Activated CD4-positive, alpha-beta T cell treated with anti-CD3 and anti-CD28 coated beads, Interleukin-2, amount 10 ng/mL, durations not matched to agents 7 days and 5 days (primary cell): ENCODE measurements around the gene RNASE8. TPM values are rescaled to one million over a fixed set of nuclear protein-coding genes. Genes with fewer than 3 reads are reported as not detected.
A peak's percentile ranks its signal among the peaks of the same experiment; 100 is the strongest.

ENCODE experiments used
- CTCF ChIA-PET: fragments of 350-600 bp; sonication (Branson Sonifier 250); formaldehyde crosslinking; loops from one replicate; lab custom pipeline; 2021; ENCODE audit warnings: antibody characterized with exemption; lab: Charles Lee
- POLR2A ChIA-PET: fragments of 350-600 bp; sonication (Branson Sonifier 250); formaldehyde crosslinking; loops from one replicate; lab custom pipeline; 2021; ENCODE audit warnings: antibody characterized with exemption; lab: Charles Lee
- DNase-seq: peaks from one replicate; pipeline ENCODE4 v3.0.0-alpha.2; 2020
- H3K27ac Mint-ChIP-seq: one replicate; pipeline ENCODE4 v1.8.0; 2021; ENCODE audit warnings: mild to moderate bottlenecking, moderate library complexity, mixed read lengths
- H3K27me3 Mint-ChIP-seq: one replicate; pipeline ENCODE4 v1.8.0; 2021; ENCODE audit warnings: mixed read lengths
- H3K36me3 Mint-ChIP-seq: one replicate; pipeline ENCODE4 v1.8.0; 2021; ENCODE audit warnings: low read depth, mixed read lengths
- H3K4me1 Mint-ChIP-seq: one replicate; pipeline ENCODE4 v1.8.0; 2021; ENCODE audit warnings: mixed read lengths
- H3K4me3 Mint-ChIP-seq: one replicate; pipeline ENCODE4 v1.8.0; 2021; ENCODE audit warnings: mild to moderate bottlenecking, moderate library complexity, mixed read lengths
- H3K9me3 Mint-ChIP-seq: one replicate; pipeline ENCODE4 v1.8.0; 2021; ENCODE audit warnings: mixed read lengths
- total RNA-seq, 2 experiments: library from RNA; stranded (reverse); gene quantifications; one replicate each; pipeline ENCODE4 v1.2.3, GENCODE V29; 2021

Gene RNASE8
- total RNA-seq, 2 experiments from 2014 or later: not detected

DNA sequence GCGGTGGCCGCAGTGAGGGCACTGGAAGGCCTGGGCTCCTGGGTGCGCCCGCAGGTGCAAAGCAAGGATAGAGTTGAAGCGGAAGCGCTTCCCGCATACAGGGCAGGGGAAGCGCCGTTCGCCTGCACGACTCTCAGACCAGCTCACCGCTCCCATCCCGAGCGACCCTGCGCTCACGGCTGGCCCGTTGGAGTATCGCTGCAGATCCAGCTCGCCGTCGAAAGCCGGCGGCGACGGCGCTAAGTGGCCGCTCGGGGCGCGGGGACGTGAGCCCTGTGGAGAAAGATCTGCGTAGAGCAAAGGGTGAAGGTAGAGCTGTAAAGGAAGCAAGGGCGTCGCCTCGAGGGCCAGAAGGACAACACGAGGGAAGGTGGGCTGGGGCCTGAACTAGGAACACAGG, 35.4 kb downstream of the RNASE8 start:
- POLR2A ChIA-PET: no interaction called here

DNA sequence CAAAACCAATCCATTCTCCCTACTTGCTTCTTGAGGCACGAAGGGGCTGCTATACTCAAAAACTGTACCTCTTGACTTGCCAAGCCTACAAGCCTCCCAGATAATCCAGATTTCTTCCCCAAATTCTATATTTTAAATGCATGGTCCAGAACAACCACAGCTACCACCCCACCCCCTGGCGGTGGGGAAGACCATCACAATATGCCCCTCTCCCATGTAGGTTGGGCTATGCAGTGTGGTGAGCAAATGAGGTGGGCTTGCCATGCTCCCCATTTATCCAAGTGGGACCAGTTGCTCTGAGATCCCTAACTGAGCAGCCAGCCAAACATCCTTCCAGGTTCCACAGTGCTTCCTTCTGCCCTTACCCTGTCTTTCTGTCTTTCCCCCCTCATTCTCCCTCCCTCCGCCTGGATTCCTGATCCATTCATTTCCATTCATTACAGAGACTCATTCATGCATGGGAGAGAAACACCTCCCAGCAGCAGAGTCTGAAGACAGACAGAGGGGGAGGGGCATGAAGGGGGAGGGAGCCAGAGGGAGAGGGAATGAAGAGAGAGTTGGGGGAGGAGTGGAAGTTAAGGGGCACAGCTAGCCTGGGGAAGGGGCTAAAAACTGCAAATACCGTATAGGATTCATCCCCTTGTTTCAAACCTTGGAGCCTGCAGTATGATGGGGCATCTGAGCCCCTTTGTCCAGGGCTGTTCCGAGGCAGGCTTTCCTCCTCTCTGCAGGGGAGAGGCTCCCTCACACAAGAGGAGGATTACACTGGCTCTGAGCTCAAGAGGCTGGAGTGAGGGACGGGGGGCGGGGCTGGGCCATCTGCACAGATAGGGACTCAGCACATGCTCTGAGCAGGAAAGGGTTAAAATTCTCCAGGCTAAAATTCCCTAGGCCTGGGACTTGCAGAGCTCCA, 36.4 kb downstream of the RNASE8 start:
- Mint-ChIP-seq H3K4me1 (peaks cover 19% of the 10 kb centered on the region), H3K36me3 (no peaks in the 10 kb centered on the region), H3K27ac (no peak overlapping the region), H3K27me3 (peaks cover 12% of the 10 kb centered on the region), H3K4me3 (no peak overlapping the region), H3K9me3 (no peaks in the 10 kb centered on the region)
- POLR2A ChIA-PET: no interaction called here
- CTCF ChIA-PET: interaction anchor here (0.7 to 5.1 kb wide), 15 partner anchors 10 to 124 kb away, joined by 3 to 121 read pairs (median 11); partner anchors contain the start of genes SLC39A2 and TMEM253
- DNase-seq: no peak

More for the DNA sequence above, 35.4 kb downstream of the RNASE8 start:
- H3K27me3 Mint-ChIP-seq: peaks cover 7% of the 10 kb centered on the region
- H3K4me1 Mint-ChIP-seq: peaks cover 19% of the 10 kb centered on the region
- DNase-seq: no peak
- H3K9me3 Mint-ChIP-seq: no peaks in the 10 kb centered on the region
- H3K36me3 Mint-ChIP-seq: no peaks in the 10 kb centered on the region
- CTCF ChIA-PET: interaction anchor here (0.6 to 5.1 kb wide), 39 partner anchors 9 to 1695 kb away, joined by 3 to 121 read pairs (median 5); partner anchors contain the start of genes ARHGEF40, NDRG2, SLC39A2 and TMEM253
- no peak overlapping the region for H3K27ac Mint-ChIP-seq
- no peak overlapping the region for H3K4me3 Mint-ChIP-seq

DNA sequence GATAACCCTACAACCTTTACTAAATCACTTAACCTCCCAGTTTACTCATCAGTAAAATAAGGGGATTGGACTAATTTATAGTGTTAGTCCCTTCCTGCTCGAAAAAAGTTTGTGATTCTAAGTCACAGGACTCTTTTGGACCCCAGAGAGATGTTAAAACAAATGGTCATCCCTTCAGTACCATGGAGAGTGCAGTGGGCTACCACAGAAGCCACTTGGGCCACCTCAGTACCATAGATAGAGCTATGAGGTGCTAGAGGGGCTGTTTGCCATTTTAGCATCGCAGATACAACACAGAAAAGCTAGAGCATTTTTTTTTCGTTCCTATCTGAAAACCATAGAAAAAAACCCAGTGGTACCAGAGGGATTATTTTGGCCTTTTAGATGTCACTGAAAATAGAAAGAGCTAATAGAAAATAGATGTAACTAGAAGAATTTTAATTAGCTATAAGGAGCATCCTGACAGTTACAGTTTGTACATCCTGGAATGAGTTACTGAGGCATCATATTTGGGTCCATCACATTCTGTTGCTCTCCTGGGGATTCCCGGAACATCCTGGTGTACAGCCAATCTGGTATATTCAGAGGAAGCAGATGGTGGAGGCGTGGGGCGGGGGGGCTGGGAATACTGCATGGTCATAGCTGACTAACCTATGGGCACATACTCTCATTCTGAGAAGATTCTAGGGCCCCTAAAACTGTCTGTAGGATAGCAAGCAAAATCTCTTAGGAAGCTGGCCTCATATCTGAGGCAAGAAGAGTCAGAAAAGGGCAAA, 38.0 kb downstream of the RNASE8 start:
- Mint-ChIP-seq H3K4me3 (no peak overlapping the region), H3K27ac (no peak overlapping the region), H3K4me1 (peaks cover 26% of the 10 kb centered on the region), H3K9me3 (no peaks in the 10 kb centered on the region), H3K36me3 (no peaks in the 10 kb centered on the region), H3K27me3 (peaks cover 18% of the 10 kb centered on the region)
- POLR2A ChIA-PET: no interaction called here
- DNase-seq: no peak
- CTCF ChIA-PET: interaction anchor here (0.7 to 5.1 kb wide), 6 partner anchors 8 to 151 kb away, joined by 3 to 121 read pairs (median 4); partner anchors contain the start of gene TMEM253

DNA sequence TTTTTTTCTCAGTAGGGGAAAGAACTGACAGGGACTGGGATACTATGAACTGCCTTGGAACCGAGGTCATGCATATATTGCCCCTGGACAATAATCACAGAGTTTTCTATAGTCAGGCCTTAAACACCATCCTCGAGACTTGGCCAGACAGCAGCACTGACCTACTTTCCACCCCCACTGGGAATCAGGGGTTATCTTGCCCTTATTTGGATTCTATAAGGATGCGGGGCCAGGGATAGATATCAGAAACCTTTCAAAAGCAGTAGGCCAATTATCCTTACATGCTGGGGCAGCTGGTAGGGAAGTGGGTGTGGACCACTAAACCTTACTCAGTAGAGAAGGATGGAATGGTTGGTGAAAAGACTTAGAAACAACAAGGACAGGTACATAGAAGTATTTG, 38.8 kb downstream of the RNASE8 start:
- Mint-ChIP-seq H3K4me3 (no peak overlapping the region), H3K4me1 (peaks cover 27% of the 10 kb centered on the region), H3K9me3 (no peaks in the 10 kb centered on the region), H3K27ac (no peak overlapping the region), H3K36me3 (no peaks in the 10 kb centered on the region), H3K27me3 (peaks cover 18% of the 10 kb centered on the region)
- ChIA-PET POLR2A (no interaction called here), CTCF (interaction anchor here (0.9 to 2.2 kb wide), 5 partner anchors 8 to 81 kb away, joined by 3 to 9 read pairs (median 5); no protein-coding TSS in a partner anchor)
- no peak for DNase-seq

DNA sequence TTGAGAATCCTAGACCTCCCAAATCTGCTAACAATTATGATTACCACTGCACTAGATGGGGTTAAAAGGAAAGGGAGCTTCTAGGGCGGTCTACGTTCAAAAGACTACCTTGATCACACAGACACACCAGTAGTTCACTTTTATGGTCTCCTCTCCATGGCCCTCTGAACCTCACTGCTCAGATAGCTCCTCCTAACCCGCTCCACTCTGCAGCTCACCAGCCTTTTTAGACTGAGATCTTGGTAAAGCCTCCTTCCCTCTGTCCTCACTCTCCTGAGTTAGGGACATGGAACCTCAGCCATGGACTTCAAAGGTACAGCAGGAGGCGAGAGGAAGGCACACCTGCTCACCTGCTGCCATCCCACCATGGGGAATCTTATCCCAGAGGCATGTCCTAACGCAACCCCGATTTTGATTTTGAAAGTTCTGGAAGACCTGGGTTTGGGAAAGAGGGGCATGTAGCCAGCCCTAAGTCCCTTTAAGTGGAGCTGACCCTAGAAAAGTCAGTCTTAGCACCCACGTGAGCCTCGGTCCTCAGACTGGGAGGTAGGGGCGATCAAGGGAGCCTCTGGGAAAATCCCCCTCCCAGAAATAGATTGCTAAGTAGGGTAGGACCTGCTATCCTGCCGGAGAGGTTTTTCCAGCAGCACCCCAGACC, 39.5 kb downstream of the RNASE8 start:
- no peak for DNase-seq
- Mint-ChIP-seq H3K4me3 (peak overlapping the region; percentile 67), H3K36me3 (no peaks in the 10 kb centered on the region), H3K4me1 (peaks cover 34% of the 10 kb centered on the region), H3K27me3 (peaks cover 18% of the 10 kb centered on the region), H3K27ac (no peak overlapping the region), H3K9me3 (no peaks in the 10 kb centered on the region)
- ChIA-PET POLR2A (no interaction called here), CTCF (interaction anchor here (0.9 to 2.2 kb wide), 6 partner anchors 9 to 82 kb away, joined by 3 to 9 read pairs (median 4); no protein-coding TSS in a partner anchor)

DNA sequence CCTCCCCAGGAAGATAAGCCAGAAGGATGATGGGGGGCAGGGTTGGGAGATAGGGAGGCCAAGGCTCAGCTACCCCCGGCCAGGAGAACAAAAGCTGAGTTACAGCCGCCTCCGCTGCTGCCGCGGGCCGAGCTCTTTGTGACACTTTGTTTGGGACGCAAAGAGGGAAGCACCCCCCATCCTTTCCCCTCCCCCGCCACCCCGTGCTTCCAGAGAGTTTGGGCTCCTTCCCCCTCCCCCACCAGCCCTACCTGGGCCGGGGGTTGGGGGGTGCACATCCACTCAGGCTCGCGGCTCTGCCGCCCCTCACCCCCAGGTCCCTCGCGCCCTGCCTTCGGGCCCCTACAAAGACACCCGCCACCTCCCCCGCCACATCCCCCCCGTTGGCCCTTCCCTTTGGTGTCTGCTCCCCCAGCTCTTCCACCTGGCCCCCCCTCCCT, 40.0 kb downstream of the RNASE8 start:
- H3K36me3 Mint-ChIP-seq: no peaks in the 10 kb centered on the region
- H3K27ac Mint-ChIP-seq: no peak overlapping the region
- POLR2A ChIA-PET: no interaction called here
- DNase-seq: no peak
- CTCF ChIA-PET: interaction anchor here (0.9 to 1.5 kb wide), 3 partner anchors 10 to 69 kb away, joined by 3 to 5 read pairs (median 4); no protein-coding TSS in a partner anchor
- H3K9me3 Mint-ChIP-seq: no peaks in the 10 kb centered on the region
- H3K27me3 Mint-ChIP-seq: peaks cover 18% of the 10 kb centered on the region
- peak overlapping the region; percentile 67 for H3K4me3 Mint-ChIP-seq
- peaks cover 36% of the 10 kb centered on the region for H3K4me1 Mint-ChIP-seq

DNA sequence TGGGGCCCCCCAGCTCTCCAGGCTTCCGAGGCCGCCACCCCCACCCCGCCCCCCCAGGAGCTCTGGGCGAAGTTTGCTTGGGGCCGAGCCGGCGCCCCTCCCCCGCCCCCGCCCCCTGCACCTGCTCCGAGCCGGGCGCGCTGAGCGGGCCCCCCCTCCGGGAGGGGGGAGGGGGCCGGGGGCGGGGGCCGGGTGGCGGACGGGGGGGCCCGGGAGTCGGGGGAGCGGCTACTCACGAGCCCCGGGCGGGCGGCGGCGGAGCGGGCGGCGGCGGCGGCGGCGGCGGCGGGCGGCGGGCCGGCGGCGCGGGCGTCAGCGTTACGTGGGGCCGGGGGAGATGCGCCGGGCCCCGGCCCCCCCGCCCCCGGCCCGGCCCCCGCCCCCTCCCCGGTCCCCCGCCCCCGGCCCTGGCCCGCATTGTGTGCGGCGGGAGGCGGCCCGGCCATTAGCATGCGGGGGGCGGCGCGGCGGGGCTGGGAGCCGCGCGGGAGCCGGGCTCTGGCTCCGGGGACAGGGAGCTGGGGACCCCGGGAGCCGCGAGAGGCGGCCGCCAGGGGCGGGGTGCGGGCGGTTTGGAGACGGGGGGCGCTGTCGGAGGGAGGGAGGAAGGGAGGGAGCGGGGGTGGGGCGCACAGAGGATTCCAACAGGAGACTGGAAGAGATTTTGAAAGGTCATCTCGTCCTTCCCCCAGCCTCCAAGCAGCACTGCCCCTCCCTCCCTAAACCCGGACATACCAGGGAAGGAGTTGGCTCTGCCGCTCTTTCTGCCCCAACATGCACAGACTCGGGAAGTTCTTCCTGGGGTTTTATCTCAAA, 40.7 kb downstream of the RNASE8 start, which contains the start of gene ZNF219:
Gene ZNF219, minus strand, starts transcription at position 580 of the 816 bp plus-strand sequence. CDS start 5,064 bp downstream, outside the sequence.
- Mint-ChIP-seq H3K4me3 (peak within 1 kb of the TSS; percentile 77), H3K27me3 (peaks cover 18% of the 10 kb centered on the region), H3K27ac (peak within 1 kb of the TSS; percentile 38), H3K36me3 (no peaks in the 10 kb centered on the region), H3K4me1 (peaks cover 39% of the 10 kb centered on the region), H3K9me3 (no peaks in the 10 kb centered on the region)
- CTCF ChIA-PET: interaction anchor here (0.6 to 1.5 kb wide), 3 partner anchors 10 to 78 kb away, joined by 3 to 5 read pairs (median 4); no protein-coding TSS in a partner anchor
- peak; percentile 17 for DNase-seq
- POLR2A ChIA-PET: no interaction called here

DNA sequence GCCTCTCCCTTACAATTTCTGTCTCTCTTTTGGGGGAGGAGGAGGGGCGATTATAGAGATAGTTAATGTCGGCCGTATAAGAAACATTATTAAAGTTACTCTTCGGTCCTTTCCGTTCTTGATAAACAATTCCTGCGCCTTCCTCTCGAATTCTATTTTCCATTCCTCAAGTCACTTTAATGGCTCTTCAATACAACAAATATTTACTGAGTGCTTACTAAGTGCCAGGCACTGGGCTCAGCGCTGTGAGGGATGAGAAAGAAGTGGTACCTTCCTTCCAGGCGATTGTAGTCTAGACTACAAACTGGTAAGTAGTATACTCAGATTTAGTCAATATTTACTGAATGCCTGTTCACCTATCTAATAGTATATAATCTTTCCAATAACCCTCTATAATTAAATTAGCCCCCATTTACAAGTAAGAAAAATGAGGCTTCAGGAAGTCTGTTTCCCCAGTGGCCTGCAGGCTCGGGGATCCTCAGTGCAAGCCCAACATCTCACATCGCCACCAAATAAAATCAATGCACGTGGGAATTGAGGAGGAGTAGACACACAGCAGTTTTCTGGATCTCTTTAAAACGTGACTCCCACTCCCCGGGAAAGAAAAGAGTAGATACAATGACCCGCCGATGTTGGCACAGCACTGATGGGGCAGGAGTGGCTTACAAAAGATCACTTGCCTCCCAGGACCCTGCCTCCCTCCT, 41.4 kb downstream of the RNASE8 start:
- no peak for DNase-seq
- H3K36me3 Mint-ChIP-seq: no peaks in the 10 kb centered on the region
- peak overlapping the region; percentile 38 for H3K27ac Mint-ChIP-seq
- H3K4me1 Mint-ChIP-seq: peaks cover 39% of the 10 kb centered on the region
- H3K4me3 Mint-ChIP-seq: peak overlapping the region; percentile 77
- no peaks in the 10 kb centered on the region for H3K9me3 Mint-ChIP-seq
- CTCF ChIA-PET: interaction anchor here (0.6 to 7.1 kb wide), 2 partner anchors 79 to 84 kb away, joined by 3 to 92 read pairs; no protein-coding TSS in a partner anchor
- POLR2A ChIA-PET: interaction anchor here (0.5 kb wide), 1 partner anchor 42 kb away, joined by 3 read pairs; no protein-coding TSS in a partner anchor
- peaks cover 18% of the 10 kb centered on the region for H3K27me3 Mint-ChIP-seq

DNA sequence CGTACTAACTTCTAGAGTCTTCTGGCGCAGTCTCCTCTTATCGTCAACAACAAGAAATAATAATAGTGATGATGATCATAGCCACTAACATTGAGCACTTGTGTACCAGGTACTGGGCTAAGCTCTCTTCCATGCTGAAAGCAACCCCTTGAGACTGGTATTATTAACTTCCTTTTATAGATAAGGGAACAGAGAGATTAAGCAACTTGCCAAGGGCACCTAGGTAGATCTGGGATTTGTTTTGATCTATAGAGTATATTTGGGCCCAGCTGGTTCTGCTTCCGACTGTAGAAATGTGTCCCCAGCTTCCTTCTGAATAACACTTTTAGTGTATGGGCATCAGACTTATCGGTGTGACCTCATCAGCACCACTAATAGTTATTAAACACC, 42.0 kb downstream of the RNASE8 start:
- H3K9me3 Mint-ChIP-seq: no peaks in the 10 kb centered on the region
- peaks cover 42% of the 10 kb centered on the region for H3K4me1 Mint-ChIP-seq
- H3K27me3 Mint-ChIP-seq: peaks cover 18% of the 10 kb centered on the region
- no peak overlapping the region for H3K27ac Mint-ChIP-seq
- POLR2A ChIA-PET: interaction anchor here (0.5 kb wide), 1 partner anchor 43 kb away, joined by 3 read pairs; no protein-coding TSS in a partner anchor
- no peak for DNase-seq
- peaks cover under 1% of the 10 kb centered on the region for H3K36me3 Mint-ChIP-seq
- CTCF ChIA-PET: interaction anchor here (7.1 kb wide), 1 partner anchor 85 kb away, joined by 92 read pairs; no protein-coding TSS in a partner anchor
- H3K4me3 Mint-ChIP-seq: peak overlapping the region; percentile 77

DNA sequence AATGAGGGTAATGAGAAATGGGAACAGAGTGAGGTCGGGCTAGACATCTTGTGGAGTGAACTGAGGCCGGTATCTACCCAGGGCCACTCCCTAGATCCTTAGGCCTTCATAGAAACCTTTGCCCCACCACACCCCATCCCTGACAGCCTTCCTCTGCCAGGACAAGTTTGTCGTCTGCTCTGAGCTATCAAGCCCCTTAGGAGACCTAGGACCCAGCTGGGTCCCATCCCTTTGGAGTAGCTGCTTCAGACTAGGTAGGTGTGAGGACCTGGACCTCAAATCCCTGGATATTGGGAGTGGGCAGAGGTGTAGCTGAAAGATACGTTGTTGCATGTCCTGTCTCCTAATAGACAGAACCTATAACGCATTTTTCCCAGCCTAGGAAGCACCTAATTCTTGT, 43.3 kb downstream of the RNASE8 start, which contains the start of gene TMEM253:
Gene TMEM253, plus strand, starts transcription at position 136 of the 400 bp plus-strand sequence. CDS start 278 bp downstream, outside the sequence.
- CTCF ChIA-PET: interaction anchor here (0.6 to 7.1 kb wide), 5 partner anchors 7 to 214 kb away, joined by 3 to 121 read pairs (median 52); no protein-coding TSS in a partner anchor
- DNase-seq: no peak
- Mint-ChIP-seq H3K27me3 (peaks cover 18% of the 10 kb centered on the region), H3K9me3 (no peaks in the 10 kb centered on the region), H3K36me3 (peaks cover 1% of the 10 kb centered on the region), H3K4me3 (no peak within 1 kb of the TSS), H3K4me1 (peaks cover 48% of the 10 kb centered on the region), H3K27ac (no peak within 1 kb of the TSS)
- POLR2A ChIA-PET: no interaction called here
